H1 (cell line): Measurements from ENCODE around the gene ADIRF.

ENCODE experiments used
- BRCA1 ChIP-seq: IDR thresholded peaks from 2 replicates; pipeline ENCODE4 v1.6.1; 2012; ENCODE audit warnings: low read depth, low read length, improper control_type of control experiment
- CREB1 ChIP-seq: IDR thresholded peaks from 2 replicates; pipeline ENCODE4 v1.6.1; 2012; ENCODE audit warnings: inconsistent platforms
- EGR1 ChIP-seq: IDR thresholded peaks from 2 replicates; pipeline ENCODE4 v1.6.1; 2011; ENCODE audit warnings: low read depth, low read length, borderline replicate concordance
- HDAC2 ChIP-seq, 2 experiments: fragments of 300-600 bp in 1 of 2; sonication (generic) in 1 of 2; IDR thresholded peaks; 2 replicates each; pipeline ENCODE4 v1.6.1; 2011 to 2012; ENCODE audit warnings: low read depth in 2 of 2, low read length in 2 of 2, mild to moderate bottlenecking in 2 of 2, moderate library complexity in 2 of 2, borderline replicate concordance in 1 of 2, inconsistent platforms in 1 of 2
- POLR2A ChIP-seq, 2 experiments: IDR thresholded peaks; 1 replicate in 1 of 2; 2 replicates in 1 of 2; pipeline ENCODE4 v1.6.1; 2011; ENCODE audit warnings: low read depth in 2 of 2, low read length in 2 of 2, mild to moderate bottlenecking in 2 of 2; ENCODE audit errors: control extremely low read depth in 1 of 2
- POLR2AphosphoS5 ChIP-seq: IDR thresholded peaks from 2 replicates; pipeline ENCODE4 v1.6.1; 2011; ENCODE audit warnings: low read depth, low read length
- RAD21 ChIP-seq, 2 experiments: IDR thresholded peaks in 1 of 2; conservative IDR thresholded peaks in 1 of 2; 2 replicates each; pipeline ENCODE4 v1.6.1; 2011; ENCODE audit warnings: low read depth in 2 of 2, low read length in 2 of 2, improper control_type of control experiment in 1 of 2, inconsistent platforms in 1 of 2, mild to moderate bottlenecking in 1 of 2, moderate library complexity in 1 of 2
- TBP ChIP-seq: IDR thresholded peaks from 2 replicates; pipeline ENCODE4 v1.6.1; 2011; ENCODE audit warnings: low read depth, low read length, improper control_type of control experiment
- TF ChIP-seq, protein P1 (sequence below), 3 experiments: IDR thresholded peaks; 1 replicate in 2 of 3; 2 replicates in 1 of 3; pipeline versions ENCODE4 v1.5.1 to v1.6.1; 2011; ENCODE audit warnings: low read length in 3 of 3, mild to moderate bottlenecking in 3 of 3, inconsistent platforms in 2 of 3, low read depth in 1 of 3, moderate library complexity in 1 of 3; ENCODE audit not compliant: insufficient read depth in 1 of 3; ENCODE audit errors: control extremely low read depth in 1 of 3

DNA sequence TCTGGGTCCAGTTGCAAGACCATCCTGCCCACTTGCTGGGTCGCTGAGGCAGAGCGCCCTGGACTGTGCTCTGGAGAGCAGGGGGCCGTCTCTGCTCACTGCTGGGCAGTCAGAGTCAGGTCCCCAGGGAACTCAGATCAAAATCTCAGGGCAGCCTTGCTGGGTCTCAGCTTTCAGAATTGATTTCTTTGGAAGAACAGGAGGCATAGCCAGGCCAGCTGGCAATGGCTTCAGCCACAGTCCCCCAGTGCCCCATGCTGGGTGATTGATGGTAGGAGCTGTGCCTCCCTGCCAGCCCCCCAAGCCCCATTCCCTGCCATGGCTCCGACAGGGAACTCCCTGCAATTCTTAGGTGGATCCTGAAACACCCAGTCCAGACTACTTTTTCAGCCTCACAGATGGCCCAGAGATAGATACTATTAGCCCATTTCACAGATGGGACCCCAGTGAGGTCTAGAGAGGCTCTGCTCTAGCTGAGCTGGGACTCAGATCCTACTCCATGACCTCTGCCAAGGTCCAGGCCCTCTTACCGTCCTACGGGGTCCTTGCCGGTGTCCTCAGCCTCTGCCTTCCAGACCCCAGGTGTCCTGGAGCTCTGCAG lies 11.3 kb upstream of the ADIRF start:
- no peak for TF ChIP-seq BRCA1
- TF ChIP-seq, protein P1, sequence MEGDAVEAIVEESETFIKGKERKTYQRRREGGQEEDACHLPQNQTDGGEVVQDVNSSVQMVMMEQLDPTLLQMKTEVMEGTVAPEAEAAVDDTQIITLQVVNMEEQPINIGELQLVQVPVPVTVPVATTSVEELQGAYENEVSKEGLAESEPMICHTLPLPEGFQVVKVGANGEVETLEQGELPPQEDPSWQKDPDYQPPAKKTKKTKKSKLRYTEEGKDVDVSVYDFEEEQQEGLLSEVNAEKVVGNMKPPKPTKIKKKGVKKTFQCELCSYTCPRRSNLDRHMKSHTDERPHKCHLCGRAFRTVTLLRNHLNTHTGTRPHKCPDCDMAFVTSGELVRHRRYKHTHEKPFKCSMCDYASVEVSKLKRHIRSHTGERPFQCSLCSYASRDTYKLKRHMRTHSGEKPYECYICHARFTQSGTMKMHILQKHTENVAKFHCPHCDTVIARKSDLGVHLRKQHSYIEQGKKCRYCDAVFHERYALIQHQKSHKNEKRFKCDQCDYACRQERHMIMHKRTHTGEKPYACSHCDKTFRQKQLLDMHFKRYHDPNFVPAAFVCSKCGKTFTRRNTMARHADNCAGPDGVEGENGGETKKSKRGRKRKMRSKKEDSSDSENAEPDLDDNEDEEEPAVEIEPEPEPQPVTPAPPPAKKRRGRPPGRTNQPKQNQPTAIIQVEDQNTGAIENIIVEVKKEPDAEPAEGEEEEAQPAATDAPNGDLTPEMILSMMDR (IDR thresholded peaks at IDR 0.05; ENCODE audit: control extremely low read depth in 1 of 3, insufficient read depth in 1 of 3, low read depth in 1 of 3, low read length in 3 of 3): no peak
- TF ChIP-seq POLR2A (IDR thresholded peaks at IDR 0.05; ENCODE audit: control extremely low read depth in 1 of 2, low read depth in 2 of 2, low read length in 2 of 2): no peak
- no peak for TF ChIP-seq CREB1
- TF ChIP-seq EGR1: no peak
- no peak for TF ChIP-seq HDAC2 (IDR thresholded peaks at IDR 0.05; ENCODE audit: borderline replicate concordance in 1 of 2, low read depth in 2 of 2, low read length in 2 of 2)
- TF ChIP-seq RAD21 (IDR thresholded peaks at IDR 0.05 in 1 of 2, conservative IDR thresholded peaks at IDR 0.05 in 1 of 2; ENCODE audit: low read depth in 2 of 2, low read length in 2 of 2): no peak
- TF ChIP-seq TBP: no peak
- no peak for TF ChIP-seq POLR2AphosphoS5
